NCI-H1105 (cell line): Measurements from ENCODE around the gene PCDHB10.
"Not testable (repeated sequence)": the region's sequence is repeated elsewhere in the genome, so short reads cannot be mapped to it uniquely, and the experiment has no call there.

Experiments
- DNase-seq: peaks from one replicate; lab custom pipeline; 2025; lab: John Stamatoyannopoulos, UW

Gene PCDHB10

DNA sequence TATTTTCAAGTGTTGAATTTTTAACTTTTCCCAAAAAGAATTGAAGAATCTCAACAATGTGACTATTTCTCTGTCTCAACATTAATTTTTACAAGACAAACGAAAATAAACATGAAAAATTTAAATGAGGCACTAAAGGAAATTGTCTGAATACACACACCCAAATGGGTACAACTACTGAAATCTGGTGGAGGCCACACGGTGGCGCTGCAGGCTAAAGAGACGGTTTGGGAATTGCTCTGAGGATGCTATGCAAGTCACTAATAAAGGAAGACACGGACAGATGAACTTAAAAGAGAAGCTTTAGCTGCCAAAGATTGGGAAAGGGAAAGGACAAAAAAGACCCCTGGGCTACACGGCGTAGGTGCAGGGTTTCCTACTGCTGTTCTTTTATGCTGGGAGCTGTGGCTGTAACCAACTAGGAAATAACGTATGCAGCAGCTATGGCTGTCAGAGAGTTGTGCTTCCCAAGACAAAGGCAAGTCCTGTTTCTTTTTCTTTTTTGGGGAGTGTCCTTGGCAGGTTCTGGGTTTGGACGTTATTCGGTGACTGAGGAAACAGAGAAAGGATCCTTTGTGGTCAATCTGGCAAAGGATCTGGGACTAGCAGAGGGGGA lies at the start of gene PCDHB10:
Gene PCDHB10, plus strand, starts transcription at position 244 of the 616 bp plus-strand sequence. Its CDS starts 200 bp downstream, at position 444.
- DNase-seq, result no peak

DNA sequence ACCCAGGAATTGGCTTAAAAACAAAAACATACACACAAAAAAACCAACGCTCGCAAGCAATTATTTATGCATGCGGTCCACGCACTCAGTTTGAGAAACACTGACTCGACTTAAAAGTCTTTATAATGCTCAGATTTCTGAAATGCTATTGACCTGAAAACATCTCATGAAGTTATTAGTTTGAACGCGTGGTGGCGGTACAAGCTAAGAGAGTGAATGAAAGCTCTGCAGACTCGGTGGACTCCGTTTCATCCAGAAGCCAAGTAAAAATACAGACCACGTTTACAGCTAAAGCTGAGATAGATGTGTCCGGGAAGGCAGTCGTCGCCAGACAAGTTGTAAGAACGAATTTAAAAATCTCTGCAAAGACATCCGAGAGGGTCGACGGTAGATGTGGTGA lies 42.3 kb upstream of the PCDHB10 start, which contains the start of gene PCDHB6:
Gene PCDHB6, plus strand, starts transcription at position 246 of the 400 bp plus-strand sequence. CDS start 201 bp downstream, outside the sequence.
- no peak for DNase-seq

DNA sequence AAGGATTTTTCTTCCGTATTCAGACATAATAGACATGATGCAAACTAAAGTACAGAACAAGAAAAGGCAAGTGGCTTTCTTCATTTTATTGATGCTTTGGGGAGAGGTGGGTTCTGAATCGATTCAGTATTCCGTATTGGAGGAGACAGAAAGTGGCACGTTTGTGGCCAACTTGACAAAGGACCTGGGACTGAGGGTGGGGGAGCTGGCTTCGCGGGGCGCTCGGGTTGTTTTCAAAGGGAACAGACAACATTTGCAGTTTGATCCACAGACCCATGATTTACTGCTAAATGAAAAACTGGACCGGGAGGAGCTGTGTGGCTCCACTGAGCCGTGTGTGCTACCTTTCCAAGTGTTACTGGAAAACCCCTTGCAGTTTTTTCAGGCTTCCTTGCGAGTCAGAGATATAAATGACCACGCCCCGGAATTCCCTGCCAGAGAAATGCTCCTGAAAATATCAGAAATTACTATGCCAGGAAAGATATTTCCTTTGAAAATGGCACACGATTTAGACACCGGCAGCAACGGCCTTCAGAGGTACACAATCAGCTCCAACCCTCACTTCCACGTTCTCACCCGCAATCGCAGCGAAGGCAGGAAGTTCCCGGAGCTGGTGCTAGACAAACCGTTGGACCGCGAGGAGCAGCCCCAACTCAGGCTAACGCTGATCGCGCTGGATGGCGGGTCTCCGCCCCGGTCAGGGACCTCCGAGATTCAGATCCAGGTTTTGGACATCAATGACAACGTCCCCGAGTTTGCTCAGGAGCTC lies 41.7 kb upstream of the PCDHB10 start:
- DNase-seq, result no peak

DNA sequence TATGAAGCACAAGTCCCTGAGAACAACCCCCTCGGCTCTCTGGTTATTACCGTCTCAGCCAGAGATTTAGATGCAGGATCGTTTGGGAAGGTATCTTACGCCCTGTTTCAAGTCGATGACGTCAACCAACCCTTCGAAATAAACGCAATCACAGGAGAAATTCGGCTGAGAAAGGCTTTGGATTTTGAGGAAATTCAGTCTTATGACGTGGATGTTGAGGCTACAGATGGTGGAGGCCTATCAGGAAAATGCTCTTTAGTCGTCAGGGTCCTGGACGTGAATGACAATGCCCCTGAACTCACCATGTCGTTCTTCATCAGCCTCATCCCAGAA lies 41.2 kb upstream of the PCDHB10 start:
- DNase-seq, result no peak

DNA sequence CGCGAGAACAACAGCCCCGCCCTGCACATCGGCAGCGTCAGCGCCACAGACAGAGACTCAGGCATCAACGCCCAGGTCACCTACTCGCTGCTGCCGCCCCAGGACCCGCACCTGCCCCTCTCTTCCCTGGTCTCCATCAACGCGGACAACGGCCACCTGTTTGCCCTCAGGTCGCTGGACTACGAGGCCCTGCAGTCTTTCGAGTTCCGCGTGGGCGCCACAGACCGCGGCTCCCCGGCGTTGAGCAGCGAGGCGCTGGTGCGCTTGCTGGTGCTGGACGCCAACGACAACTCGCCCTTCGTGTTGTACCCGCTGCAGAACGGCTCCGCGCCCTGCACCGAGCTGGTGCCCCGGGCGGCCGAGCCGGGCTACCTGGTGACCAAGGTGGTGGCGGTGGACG lies 40.5 kb upstream of the PCDHB10 start:
- DNase-seq, result not testable (repeated sequence)

DNA sequence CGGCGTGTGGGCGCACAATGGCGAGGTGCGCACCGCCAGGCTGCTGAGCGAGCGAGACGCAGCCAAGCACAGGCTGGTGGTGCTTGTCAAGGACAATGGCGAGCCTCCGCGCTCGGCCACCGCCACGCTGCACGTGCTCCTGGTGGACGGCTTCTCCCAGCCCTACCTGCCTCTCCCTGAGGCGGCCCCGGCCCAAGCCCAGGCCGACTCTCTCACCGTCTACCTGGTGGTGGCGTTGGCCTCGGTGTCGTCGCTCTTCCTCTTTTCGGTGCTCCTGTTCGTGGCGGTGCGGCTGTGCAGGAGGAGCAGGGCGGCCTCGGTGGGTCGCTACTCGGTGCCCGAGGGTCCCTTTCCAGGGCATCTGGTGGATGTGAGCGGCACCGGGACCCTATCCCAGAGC lies 40.1 kb upstream of the PCDHB10 start:
- DNase-seq, result not testable (repeated sequence)

DNA sequence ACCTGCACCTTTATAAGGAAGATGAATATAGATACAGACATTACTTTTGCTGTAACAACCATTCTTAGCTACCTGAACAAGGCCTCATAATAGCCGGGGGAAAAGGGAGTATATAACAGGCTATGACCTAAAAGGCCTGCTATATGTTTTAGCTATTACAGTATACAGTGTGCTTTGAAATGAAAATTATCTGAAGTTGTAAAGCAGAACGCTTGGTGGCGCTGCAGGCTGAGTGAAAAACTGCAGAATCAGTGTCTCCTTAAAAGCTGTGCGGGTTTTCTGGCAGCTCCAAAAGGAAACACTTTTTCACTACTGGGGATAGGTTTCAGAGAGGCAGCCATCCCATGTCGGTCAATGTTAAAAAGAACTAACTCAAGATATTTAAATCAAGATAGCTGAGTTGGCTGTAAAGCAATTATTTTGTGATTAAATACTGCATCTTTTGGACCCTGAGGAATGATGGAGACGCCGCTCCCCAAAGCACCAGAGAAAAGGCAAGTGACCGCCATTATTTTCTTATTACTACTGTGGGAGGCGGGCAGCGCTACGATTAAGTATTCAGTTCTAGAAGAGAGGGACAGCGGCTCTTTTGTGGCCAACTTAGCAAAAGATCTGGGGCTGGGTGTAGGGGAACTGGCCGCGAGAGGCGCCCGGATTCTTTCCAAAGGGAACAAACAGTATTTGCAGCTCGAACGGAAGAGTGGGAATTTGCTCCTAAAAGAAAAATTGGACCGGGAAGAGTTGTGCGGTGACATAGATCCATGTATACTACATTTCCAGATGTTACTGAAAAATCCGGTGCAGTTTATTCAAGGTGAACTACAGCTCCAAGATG lies 36.4 kb upstream of the PCDHB10 start:
- no peak for DNase-seq

DNA sequence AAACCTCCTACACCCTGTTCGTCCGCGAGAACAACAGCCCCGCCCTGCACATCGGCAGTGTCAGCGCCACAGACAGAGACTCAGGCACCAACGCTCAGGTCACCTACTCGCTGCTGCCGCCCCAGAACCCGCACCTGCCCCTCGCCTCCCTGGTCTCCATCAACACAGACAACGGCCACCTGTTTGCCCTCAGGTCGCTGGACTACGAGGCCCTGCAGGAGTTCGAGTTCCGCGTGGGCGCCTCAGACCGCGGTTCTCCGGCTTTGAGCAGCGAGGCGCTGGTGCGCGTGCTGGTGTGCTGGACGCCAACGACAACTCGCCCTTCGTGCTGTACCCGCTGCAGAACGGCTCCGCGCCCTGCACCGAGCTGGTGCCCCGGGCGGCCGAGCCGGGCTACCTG lies 34.8 kb upstream of the PCDHB10 start:
- DNase-seq, result not testable (repeated sequence)

DNA sequence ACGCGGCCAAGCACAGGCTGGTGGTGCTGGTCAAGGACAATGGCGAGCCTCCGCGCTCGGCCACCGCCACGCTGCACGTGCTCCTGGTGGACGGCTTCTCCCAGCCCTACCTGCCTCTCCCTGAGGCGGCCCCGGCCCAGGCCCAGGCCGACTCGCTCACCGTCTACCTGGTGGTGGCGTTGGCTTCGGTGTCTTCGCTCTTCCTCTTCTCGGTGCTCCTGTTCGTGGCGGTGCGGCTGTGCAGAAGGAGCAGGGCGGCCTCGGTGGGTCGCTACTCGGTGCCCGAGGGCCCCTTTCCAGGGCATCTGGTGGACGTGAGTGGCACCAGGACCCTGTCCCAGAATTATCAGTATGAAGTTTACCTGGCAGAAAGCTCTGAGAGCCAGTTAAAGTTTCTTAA lies 34.3 kb upstream of the PCDHB10 start:
- DNase-seq, result not testable (repeated sequence)

DNA sequence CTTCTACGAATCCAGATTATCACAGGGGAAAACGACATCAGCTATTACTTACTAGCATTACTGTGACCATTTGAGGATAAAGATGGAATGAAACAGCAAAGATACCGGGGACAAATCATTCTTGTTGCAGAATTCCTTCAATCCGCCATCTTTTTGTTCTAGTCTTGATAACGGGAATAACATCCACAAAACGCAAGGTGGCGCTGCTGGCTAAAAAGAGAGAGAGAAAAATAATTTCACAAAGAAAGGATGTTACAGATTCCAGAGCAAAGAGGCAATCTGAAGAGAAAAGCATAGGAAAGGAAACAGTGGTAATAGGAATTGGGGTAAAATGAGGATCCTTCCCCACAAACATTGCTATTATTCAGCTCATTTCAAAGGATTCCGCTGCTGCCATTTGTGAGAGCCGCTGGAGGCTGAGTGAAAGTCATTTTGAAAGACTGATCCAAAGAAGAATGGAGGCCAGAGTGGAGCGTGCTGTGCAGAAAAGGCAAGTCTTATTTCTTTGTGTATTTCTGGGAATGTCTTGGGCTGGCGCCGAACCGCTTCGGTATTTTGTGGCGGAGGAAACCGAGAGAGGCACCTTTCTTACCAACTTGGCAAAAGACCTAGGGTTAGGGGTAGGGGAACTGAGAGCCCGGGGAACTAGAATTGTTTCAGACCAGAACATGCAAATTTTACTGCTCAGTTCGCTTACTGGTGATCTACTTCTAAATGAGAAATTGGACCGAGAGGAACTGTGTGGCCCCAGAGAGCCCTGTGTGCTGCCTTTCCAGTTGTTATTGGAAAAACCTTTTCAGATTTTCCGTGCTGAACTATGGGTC lies 19.6 kb upstream of the PCDHB10 start, which contains the start of gene PCDHB7:
Gene PCDHB7, plus strand, starts transcription at position 264 of the 824 bp plus-strand sequence. Its CDS starts 192 bp downstream, at position 456.
- DNase-seq, result no peak

DNA sequence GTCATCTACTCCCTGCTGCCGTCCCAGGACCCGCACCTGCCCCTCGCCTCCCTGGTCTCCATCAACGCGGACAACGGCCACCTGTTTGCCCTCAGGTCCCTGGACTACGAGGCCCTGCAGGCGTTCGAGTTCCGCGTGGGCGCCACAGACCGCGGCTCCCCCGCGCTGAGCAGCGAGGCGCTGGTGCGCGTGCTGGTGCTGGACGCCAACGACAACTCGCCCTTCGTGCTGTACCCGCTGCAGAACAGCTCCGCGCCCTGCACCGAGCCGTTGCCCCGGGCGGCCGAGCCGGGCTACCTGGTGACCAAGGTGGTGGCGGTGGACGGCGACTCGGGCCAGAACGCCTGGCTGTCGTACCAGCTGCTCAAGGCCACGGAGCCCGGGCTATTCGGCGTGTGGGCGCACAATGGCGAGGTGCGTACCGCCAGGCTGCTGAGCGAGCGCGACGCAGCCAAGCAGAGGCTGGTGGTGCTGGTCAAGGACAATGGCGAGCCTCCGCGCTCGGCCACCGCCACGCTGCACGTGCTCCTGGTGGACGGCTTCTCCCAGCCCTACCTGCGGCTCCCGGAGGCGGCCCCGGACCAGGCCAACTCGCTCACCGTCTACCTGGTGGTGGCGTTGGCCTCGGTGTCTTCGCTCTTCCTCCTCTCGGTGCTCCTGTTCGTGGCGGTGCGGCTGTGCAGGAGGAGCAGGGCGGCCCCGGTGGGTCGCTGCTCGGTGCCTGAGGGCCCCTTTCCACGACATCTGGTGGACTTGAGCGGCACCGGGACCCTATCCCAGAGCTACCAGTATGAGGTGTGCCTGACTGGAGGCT lies 17.7 kb upstream of the PCDHB10 start:
- DNase-seq, result not testable (repeated sequence)

DNA sequence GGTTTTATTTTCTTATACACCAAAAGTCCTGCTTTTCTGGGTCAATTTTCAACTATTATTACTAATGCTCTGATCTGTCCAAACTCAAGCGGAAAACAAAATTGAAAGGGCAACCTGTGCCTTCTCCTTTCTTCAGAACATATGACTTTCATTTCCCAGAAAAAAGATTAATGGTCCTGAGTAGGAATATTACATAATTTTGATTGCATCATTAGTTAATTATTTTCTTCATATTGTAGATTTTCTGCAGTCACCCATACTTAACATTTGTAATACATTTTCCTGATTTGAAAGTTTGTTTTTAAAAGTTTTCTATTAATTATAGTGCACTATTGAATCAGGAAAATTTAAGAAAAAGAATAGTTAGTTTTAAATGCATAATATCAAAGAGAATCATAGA lies 16.2 kb upstream of the PCDHB10 start:
- no peak for DNase-seq

DNA sequence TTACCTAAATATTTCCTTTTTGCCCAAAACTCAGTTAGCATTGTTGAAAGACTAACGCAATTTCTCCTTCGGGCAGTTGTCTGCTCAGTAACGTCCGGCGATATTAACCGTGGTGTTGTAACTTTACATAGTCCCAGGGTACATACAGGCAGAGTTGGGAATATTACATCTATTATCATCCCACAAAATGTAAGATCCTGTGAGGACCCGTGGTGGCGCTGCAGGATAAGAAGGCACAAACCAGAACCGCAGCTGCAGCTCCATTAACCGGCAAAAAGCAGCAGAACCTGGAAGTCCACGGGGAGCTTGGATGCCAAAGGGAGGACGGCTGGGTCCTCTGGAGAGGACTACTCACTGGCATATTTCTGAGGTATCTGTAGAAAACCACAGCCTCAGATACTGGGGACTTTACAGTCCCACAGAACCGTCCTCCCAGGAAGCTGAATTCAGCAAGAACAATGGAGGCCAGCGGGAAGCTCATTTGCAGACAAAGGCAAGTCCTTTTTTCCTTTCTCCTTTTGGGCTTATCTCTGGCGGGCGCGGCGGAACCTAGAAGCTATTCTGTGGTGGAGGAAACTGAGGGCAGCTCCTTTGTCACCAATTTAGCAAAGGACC lies 14.5 kb upstream of the PCDHB10 start, which contains the start of gene PCDHB8:
Gene PCDHB8, plus strand, starts transcription at position 214 of the 615 bp plus-strand sequence. Its CDS starts 245 bp downstream, at position 459.
- not testable (repeated sequence) for DNase-seq

DNA sequence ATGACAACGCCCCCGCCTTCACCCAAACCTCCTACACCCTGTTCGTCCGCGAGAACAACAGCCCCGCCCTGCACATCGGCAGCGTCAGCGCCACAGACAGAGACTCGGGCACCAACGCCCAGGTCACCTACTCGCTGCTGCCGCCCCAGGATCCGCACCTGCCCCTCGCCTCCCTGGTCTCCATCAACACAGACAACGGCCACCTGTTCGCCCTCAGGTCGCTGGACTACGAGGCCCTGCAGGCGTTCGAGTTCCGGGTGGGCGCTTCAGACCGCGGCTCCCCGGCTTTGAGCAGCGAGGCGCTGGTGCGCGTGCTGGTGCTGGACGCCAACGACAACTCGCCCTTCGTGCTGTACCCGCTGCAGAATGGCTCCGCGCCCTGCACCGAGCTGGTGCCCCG lies 12.8 kb upstream of the PCDHB10 start:
- DNase-seq, result not testable (repeated sequence)

DNA sequence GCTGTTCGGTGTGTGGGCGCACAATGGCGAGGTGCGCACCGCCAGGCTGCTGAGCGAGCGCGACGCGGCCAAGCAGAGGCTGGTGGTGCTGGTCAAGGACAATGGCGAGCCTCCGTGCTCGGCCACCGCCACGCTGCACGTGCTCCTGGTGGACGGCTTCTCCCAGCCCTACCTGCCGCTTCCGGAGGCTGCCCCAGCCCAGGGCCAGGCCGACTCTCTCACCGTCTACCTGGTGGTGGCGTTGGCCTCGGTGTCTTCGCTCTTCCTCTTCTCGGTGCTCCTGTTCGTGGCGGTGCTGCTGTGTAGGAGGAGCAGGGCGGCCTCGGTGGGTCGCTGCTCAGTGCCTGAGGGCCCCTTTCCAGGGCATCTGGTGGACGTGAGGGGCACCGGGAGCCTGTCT lies 12.3 kb upstream of the PCDHB10 start:
- DNase-seq, result not testable (repeated sequence)

DNA sequence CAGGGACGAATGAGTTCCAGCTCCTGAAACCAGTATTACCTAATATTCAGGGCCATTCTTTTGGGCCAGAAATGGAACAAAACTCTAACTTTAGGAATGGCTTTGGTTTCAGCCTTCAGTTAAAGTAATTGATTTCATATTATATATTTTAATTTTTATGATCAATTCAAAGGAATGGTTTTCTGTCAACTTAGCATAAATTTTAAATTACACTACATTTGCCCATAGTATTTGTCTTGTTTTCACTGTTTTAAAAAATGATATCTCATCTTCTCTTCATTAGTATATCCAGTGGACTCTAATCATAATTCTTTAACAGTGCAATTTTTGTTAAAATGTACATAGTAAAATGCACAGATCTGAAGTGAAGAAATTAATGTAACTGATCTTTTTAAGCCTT lies 11.8 kb upstream of the PCDHB10 start:
- no peak for DNase-seq

DNA sequence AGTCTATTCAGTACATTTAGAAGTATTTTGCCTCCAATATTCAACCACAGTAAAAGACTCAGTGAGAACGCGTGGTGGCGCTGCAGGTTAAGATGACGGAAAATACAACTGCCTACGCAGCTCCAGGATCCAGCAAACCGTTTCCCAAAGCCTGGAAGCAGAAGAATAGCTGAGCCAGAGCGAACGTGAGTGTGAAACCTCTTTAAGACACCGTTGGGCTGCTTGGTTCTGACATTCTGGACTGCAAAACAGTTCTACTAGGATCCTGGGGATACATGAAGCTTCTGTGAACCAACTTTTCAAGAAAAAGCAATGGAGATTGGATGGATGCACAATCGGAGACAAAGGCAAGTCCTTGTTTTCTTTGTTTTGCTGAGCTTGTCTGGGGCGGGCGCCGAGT lies 9.9 kb upstream of the PCDHB10 start, which contains the start of gene PCDHB16:
Gene PCDHB16, plus strand, starts transcription at position 140 of the 400 bp plus-strand sequence. Its CDS starts 173 bp downstream, at position 313.
- no peak for DNase-seq

DNA sequence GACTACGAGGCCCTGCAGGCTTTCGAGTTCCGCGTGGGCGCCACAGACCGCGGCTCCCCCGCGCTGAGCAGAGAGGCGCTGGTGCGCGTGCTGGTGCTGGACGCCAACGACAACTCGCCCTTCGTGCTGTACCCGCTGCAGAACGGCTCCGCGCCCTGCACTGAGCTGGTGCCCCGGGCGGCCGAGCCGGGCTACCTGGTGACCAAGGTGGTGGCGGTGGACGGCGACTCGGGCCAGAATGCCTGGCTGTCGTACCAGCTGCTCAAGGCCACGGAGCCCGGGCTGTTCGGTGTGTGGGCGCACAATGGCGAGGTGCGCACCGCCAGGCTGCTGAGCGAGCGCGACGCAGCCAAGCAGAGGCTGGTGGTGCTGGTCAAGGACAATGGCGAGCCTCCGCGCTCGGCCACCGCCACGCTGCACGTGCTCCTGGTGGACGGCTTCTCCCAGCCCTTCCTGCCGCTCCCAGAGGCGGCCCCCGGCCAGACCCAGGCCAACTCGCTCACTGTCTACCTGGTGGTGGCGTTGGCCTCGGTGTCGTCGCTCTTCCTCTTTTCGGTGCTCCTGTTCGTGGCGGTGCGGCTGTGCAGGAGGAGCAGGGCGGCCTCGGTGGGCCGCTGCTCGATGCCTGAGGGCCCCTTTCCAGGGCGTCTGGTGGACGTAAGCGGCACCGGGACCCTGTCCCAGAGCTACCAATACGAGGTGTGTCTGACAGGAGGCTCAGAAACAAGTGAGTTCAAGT lies 7.9 kb upstream of the PCDHB10 start:
- DNase-seq, result not testable (repeated sequence)

DNA sequence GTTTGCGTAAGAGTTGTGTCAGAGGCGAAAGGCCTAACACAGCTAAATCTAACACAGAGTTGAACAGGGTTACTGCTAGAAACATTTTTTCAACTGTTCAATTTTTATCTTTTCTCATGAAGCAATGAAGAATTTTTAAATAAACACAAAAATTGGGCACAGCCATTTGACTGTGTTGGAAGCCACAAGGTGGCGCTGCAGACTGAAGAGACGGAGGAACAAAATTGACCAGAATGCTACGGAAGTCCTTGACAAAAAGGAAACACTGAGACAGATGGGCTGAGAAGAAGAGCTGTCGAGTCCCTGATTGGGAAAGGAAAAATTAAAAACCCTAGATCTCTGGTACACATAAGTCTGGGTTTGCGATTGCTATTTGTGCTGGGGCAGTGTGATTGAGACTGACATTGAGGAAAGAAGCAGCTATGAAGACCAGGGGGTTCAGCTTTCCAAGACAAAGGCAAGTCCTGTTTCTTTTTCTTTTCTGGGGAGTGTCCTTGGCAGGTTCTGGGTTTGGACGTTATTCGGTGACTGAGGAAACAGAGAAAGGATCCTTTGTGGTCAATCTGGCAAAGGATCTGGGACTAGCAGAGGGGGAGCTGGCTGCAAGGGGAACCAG lies 5.1 kb upstream of the PCDHB10 start, which contains the start of gene PCDHB9:
Gene PCDHB9, plus strand, starts transcription at position 265 of the 616 bp plus-strand sequence. Its CDS starts 158 bp downstream, at position 423.
- no peak for DNase-seq
